HCT116 (cell line): Measurements from ENCODE around the gene SLC22A9.

ENCODE experiments used
- CEBPB ChIP-seq: IDR thresholded peaks from 2 replicates; pipeline ENCODE4 v1.6.1; 2012; ENCODE audit warnings: low read depth
- EZH2phosphoT487 ChIP-seq: fragments of 200-600 bp; IDR thresholded peaks from 2 replicates; pipeline ENCODE4 v1.6.1; 2018; ENCODE audit warnings: antibody characterized with exemption, borderline replicate concordance
- FOSL1 ChIP-seq: IDR thresholded peaks from 2 replicates; pipeline ENCODE4 v1.6.1; 2012; ENCODE audit warnings: low read depth
- JUND ChIP-seq: IDR thresholded peaks from 2 replicates; pipeline ENCODE4 v1.6.1; 2012
- POLR2A ChIP-seq: IDR thresholded peaks from 2 replicates; pipeline ENCODE4 v1.7.0; 2011; ENCODE audit warnings: borderline replicate concordance; ENCODE audit not compliant: insufficient read depth, insufficient read length; ENCODE audit errors: extremely low read depth
- POLR2AphosphoS5 ChIP-seq: IDR thresholded peaks from 2 replicates; pipeline ENCODE4 v1.6.1; 2011; ENCODE audit warnings: mild to moderate bottlenecking, low read depth, low read length, moderate library complexity
- RAD21 ChIP-seq: IDR thresholded peaks from 2 replicates; pipeline ENCODE4 v1.6.1; 2012; ENCODE audit warnings: low read depth, mild to moderate bottlenecking
- SIN3A ChIP-seq: IDR thresholded peaks from 2 replicates; pipeline ENCODE4 v1.6.1; 2012; ENCODE audit warnings: low read depth
- SRF ChIP-seq: IDR thresholded peaks from 2 replicates; pipeline ENCODE4 v1.6.1; 2012; ENCODE audit warnings: low read depth
- YY1 ChIP-seq: IDR thresholded peaks from 2 replicates; pipeline ENCODE4 v1.6.1; 2011; ENCODE audit warnings: low read length, low read depth, moderate library complexity, mild to moderate bottlenecking; ENCODE audit not compliant: insufficient replicate concordance; ENCODE audit errors: extremely low read depth
- ZFX ChIP-seq: fragments of 450-650 bp; IDR thresholded peaks from 2 replicates; pipeline ENCODE4 v1.6.1; 2017
- TF ChIP-seq, protein P1 (sequence below), 3 experiments: fragments of 200-600 bp in 1 of 3; sonication (generic) in 1 of 3; IDR thresholded peaks in 2 of 3; conservative IDR thresholded peaks in 1 of 3; 2 replicates each; pipeline ENCODE4 v1.5.1; 2012 to 2017; ENCODE audit warnings: low read depth in 2 of 3, low read length in 2 of 3, antibody characterized with exemption in 1 of 3, borderline replicate concordance in 1 of 3, control low read depth in 1 of 3, mild to moderate bottlenecking in 1 of 3, mixed read lengths in 1 of 3, mixed run types in 1 of 3, moderate library complexity in 1 of 3; ENCODE audit not compliant: insufficient read depth in 1 of 3
- TF ChIP-seq, protein P2 (sequence below): IDR thresholded peaks from 2 replicates; pipeline ENCODE4 v1.6.1; 2012

DNA sequence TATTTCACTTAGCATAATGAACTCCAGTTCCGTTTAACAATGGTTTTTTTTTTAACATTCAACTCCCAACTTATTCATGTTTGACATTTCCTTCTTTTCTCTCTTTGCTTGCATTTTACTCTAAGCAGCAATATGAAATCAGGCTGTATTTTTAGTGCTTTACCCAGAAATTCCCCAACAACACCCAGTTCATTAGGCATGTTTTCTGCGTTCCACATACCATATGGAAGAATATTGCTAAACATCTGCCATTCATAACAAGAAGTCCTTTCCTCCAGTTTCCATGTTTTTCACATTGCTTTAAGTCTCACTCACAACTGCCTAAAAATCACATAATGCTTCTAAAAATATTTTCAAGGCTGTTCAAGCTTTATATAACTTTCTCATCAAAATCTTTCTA, 75.5 kb downstream of the SLC22A9 start:
- TF ChIP-seq YY1 (no peak), POLR2A (no peak), RAD21 (no peak), ZFX (no peak), FOSL1 (no peak), SRF (no peak), JUND (no peak), EZH2phosphoT487 (no peak), POLR2AphosphoS5 (no peak), CEBPB (no peak), SIN3A (no peak)
- TF ChIP-seq, protein P1, sequence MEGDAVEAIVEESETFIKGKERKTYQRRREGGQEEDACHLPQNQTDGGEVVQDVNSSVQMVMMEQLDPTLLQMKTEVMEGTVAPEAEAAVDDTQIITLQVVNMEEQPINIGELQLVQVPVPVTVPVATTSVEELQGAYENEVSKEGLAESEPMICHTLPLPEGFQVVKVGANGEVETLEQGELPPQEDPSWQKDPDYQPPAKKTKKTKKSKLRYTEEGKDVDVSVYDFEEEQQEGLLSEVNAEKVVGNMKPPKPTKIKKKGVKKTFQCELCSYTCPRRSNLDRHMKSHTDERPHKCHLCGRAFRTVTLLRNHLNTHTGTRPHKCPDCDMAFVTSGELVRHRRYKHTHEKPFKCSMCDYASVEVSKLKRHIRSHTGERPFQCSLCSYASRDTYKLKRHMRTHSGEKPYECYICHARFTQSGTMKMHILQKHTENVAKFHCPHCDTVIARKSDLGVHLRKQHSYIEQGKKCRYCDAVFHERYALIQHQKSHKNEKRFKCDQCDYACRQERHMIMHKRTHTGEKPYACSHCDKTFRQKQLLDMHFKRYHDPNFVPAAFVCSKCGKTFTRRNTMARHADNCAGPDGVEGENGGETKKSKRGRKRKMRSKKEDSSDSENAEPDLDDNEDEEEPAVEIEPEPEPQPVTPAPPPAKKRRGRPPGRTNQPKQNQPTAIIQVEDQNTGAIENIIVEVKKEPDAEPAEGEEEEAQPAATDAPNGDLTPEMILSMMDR (IDR thresholded peaks at IDR 0.05 in 2 of 3, conservative IDR thresholded peaks at IDR 0.05 in 1 of 3; ENCODE audit: borderline replicate concordance in 1 of 3, insufficient read depth in 1 of 3, low read depth in 2 of 3, low read length in 2 of 3) = no peak
- TF ChIP-seq, protein P2, sequence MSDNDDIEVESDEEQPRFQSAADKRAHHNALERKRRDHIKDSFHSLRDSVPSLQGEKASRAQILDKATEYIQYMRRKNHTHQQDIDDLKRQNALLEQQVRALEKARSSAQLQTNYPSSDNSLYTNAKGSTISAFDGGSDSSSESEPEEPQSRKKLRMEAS = no peak
